Ectodermal cell (in vitro differentiated cells): ENCODE measurements around the gene STK40.

Experiments
- H3K27ac ChIP-seq: 2 replicates; pipeline ENCODE4 v1.7.0; 2013; ENCODE audit warnings: mild to moderate bottlenecking, low read depth, low read length; ENCODE audit not compliant: insufficient read depth, poor library complexity, severe bottlenecking
- H3K27me3 ChIP-seq: 2 replicates; pipeline ENCODE4 v1.7.0; 2013; ENCODE audit warnings: mild to moderate bottlenecking, low read length; ENCODE audit not compliant: insufficient read depth, control insufficient read depth, poor library complexity, severe bottlenecking
- H3K36me3 ChIP-seq: one replicate; pipeline ENCODE4 v1.7.0; 2013; ENCODE audit warnings: low read length; ENCODE audit not compliant: control insufficient read depth, insufficient read depth
- H3K4me1 ChIP-seq: one replicate; pipeline ENCODE4 v1.7.0; 2013; ENCODE audit warnings: low read length; ENCODE audit not compliant: control insufficient read depth, insufficient read depth
- H3K4me3 ChIP-seq: 2 replicates; pipeline ENCODE4 v1.7.0; 2013; ENCODE audit warnings: low read depth, low read length, control low read depth; ENCODE audit not compliant: insufficient read depth
- H3K9me3 ChIP-seq: 2 replicates; pipeline ENCODE4 v1.7.0; 2013; ENCODE audit warnings: mild to moderate bottlenecking, low read length, moderate library complexity; ENCODE audit not compliant: control insufficient read depth
- WGBS, 2 experiments: methylation state at CpG; one replicate each; pipeline ENCODE4 v1.1.7; 2013; ENCODE audit warnings: missing lambda C conversion rate in 2 of 2; 5-methylcytosine and 5-hydroxymethylcytosine counted together

Gene STK40

DNA sequence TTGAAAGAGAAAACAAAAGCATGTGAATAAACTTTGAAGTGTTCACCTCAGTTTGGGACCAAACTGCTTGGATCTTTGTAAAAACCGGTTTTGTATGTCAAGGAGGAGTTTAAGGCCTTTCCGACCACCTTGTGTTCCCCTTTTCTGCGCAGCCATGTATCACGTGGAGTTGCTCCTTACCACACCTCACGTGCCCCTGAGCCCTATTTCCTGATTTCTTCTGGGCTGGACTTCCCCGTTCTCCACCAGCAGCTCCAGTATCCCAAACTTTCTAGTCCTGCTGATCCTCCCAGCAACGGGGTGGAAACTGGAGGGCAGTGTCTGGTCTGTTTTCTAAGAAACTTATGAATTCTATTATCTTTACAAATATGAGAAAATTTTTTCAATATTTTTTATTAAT lies 81.2 kb downstream of the STK40 start:
- Histone ChIP-seq H3K9me3 (no peaks in the 10 kb centered on the region), H3K4me1 (no peaks in the 10 kb centered on the region), H3K36me3 (peaks cover 30% of the 10 kb centered on the region), H3K27me3 (no peaks in the 10 kb centered on the region), H3K27ac (no peak overlapping the region), H3K4me3 (no peak overlapping the region)
- 93 to 95% methylated on average over 6 of the region's 7 CpGs for WGBS, 2 experiments

DNA sequence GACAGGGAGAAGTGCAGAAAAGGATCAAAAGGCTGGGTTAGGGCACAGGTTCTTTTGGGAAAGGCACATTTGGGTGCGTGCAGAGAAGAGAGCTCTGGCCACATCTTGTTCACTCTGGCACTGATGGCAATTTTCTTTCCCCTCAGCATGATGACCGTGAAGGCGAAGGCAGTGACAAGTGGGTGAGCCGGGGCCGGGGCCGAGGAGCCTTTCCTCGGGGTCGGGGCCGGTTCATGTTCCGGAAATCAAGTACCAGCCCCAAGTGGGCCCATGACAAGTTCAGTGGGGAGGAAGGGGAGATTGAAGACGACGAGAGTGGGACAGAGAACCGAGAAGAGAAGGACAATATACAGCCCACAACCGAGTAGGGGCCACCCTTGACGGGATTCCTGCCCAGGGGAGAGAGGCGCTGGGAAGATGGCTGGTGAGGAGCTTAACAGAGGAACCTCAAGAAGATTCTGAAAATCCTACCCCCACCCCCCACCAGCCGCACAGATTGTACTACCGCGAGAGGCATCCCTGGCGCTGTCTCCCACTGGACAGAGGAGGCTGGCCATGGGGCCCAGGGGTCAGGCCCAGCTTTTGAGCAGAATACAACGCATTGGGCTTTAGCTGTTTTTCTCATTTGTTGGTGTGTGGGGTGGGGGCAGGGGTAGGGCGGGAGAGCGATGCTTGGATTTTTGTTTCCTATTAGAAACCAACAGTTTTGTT lies 81.9 kb downstream of the STK40 start:
- H3K36me3 ChIP-seq = peaks cover 32% of the 10 kb centered on the region

DNA sequence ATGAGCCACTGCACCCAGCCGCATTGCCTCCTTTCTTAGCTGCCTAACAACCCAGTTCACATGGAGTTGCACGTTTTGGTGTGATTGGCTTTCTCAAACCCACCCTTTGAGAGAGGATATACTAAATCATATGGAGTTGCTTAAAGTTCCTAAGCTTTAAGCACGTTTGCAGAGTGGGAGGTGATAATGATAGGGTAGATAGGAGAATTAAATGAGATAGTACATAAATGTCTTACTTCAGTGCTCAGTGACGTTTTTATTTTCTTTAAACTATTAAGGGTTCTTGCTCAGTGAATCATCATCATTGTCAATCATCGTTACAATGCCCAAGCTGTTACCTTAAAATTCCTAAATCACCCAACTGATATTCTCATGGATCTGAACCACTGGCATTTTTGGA lies 82.5 kb downstream of the STK40 start:
- no peaks in the 10 kb centered on the region for H3K4me1 ChIP-seq
- peaks cover 35% of the 10 kb centered on the region for H3K36me3 ChIP-seq
- no peak overlapping the region for H3K4me3 ChIP-seq
- H3K27me3 ChIP-seq = no peaks in the 10 kb centered on the region
- 90 to 95% methylated on average over 5 of the region's 5 CpGs for WGBS, 2 experiments
- no peaks in the 10 kb centered on the region for H3K9me3 ChIP-seq
- no peak overlapping the region for H3K27ac ChIP-seq

More for the DNA sequence above, 81.9 kb downstream of the STK40 start:
- Histone ChIP-seq H3K4me3 (no peak overlapping the region), H3K27me3 (no peaks in the 10 kb centered on the region), H3K4me1 (no peaks in the 10 kb centered on the region), H3K9me3 (no peaks in the 10 kb centered on the region), H3K27ac (no peak overlapping the region)
- 95 to 96% methylated on average over 21 to 23 of the region's 23 CpGs for WGBS, 2 experiments

DNA sequence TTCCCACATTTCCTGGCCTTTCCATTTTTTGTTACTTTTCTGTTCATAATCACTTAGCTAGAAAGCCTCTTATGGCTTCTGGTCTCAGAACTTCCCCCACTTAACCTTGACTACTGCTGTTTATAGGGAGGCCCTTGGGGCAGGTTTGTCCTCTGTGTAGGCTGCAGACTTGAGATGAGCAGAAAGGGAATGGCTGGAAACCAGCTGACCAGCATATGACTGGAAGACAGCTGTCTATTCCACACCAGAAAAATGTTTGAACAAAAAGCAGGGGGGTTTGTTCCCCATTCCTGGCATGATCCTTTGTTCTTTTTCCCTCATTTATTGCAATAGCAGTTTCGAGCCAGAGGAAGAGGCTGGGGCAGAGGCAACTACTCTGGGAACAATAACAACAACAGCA lies 84.5 kb downstream of the STK40 start:
- WGBS, 2 experiments = 95 to 100% methylated on average over 1 of the region's 1 CpG
- Histone ChIP-seq H3K9me3 (no peaks in the 10 kb centered on the region), H3K4me1 (no peaks in the 10 kb centered on the region), H3K27ac (no peak overlapping the region), H3K36me3 (peaks cover 35% of the 10 kb centered on the region), H3K4me3 (no peak overlapping the region), H3K27me3 (no peaks in the 10 kb centered on the region)

DNA sequence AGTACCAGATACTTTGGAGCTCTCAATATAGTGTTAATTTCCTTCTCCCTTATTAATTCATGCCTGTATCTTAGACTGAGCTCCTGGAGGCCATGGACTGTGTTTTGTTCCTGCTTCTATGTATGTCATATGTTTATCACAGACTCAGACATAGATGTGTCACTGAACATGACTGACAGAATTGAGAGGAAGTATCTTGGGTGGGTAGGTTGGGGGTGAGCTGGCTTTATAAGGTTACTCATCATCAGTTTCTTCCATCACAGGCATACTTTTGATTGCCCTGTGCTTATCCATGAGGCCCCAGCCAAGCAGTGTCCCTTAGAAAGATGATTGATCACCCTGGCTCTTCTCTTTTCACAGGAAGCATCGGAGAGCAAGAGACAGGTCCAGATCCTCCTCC lies 85.2 kb downstream of the STK40 start:
- H3K9me3 ChIP-seq = no peaks in the 10 kb centered on the region
- H3K27me3 ChIP-seq = no peaks in the 10 kb centered on the region
- 82 to 92% methylated on average over 1 of the region's 1 CpG for WGBS, 2 experiments
- no peak overlapping the region for H3K27ac ChIP-seq
- H3K4me3 ChIP-seq = no peak overlapping the region
- H3K36me3 ChIP-seq = peaks cover 35% of the 10 kb centered on the region
- H3K4me1 ChIP-seq = no peaks in the 10 kb centered on the region

DNA sequence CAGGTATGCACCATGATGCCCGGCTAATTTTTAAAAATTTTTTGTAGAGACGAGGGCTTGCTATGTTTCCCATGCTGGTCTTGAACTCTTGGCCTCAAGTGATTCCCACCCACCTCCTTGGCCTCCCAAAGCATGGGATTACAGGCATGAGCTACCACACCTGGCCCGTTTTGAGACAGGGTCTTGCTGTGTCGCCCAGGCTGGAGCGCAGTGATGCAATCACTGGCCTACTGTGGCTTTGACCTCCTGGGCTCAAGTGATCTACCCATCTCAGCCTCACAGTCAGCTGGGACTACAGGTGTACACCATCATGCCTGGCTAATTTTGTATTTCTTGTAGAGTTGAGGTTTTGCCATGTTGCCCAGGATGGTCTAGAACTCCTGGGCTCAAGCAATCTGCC lies 87.1 kb downstream of the STK40 start:
- H3K36me3 ChIP-seq = peaks cover 34% of the 10 kb centered on the region
- no peaks in the 10 kb centered on the region for H3K4me1 ChIP-seq
- no peaks in the 10 kb centered on the region for H3K27me3 ChIP-seq
- H3K27ac ChIP-seq = no peak overlapping the region
- 93 to 96% methylated on average over 5 of the region's 5 CpGs for WGBS, 2 experiments
- H3K9me3 ChIP-seq = no peaks in the 10 kb centered on the region
- no peak overlapping the region for H3K4me3 ChIP-seq

DNA sequence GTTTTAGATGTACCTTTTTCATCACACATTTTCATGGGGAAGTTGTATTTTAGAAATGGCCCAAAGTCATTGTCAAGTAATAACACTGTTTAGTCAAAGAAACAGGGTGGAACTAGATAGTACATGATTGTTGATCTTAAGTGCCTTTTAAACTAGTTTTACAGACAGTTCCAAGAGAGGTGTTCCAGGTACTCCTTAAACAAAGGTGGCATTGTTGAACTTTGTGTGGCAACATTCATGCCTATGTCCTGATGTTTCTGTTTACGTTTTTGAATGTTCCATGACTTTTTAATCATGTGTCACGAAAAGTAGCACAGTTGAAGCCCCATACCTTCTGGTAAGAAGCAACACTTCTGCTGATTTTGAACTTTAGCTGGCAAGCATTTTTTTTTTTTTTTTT lies 88.7 kb downstream of the STK40 start:
- no peaks in the 10 kb centered on the region for H3K27me3 ChIP-seq
- no peak overlapping the region for H3K27ac ChIP-seq
- no peaks in the 10 kb centered on the region for H3K4me1 ChIP-seq
- H3K9me3 ChIP-seq = no peaks in the 10 kb centered on the region
- H3K4me3 ChIP-seq = no peak overlapping the region
- peaks cover 26% of the 10 kb centered on the region for H3K36me3 ChIP-seq
- WGBS, 2 experiments = 93 to 98% methylated on average over 2 of the region's 2 CpGs

DNA sequence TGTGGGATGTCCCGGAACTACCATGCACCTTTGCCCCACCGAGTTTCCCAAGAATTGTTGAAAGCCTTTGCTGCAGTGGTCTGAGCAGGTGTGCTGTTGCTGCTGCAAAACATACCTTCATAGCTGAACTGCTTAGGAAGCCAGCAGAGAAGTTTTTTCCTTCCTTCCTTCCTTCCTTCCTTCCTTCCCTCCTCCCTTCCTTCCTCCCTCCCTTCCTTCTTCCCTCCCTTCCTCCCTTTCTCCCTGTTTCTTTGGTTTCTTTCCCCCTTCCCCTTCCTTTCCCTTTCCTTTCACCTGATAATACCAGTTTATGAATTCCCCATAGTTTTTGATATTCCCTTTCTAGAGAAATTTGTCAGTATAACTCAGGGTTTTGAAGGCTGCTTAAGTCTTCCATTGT lies 90.3 kb downstream of the STK40 start:
- Histone ChIP-seq H3K4me1 (no peaks in the 10 kb centered on the region), H3K27ac (no peak overlapping the region), H3K27me3 (no peaks in the 10 kb centered on the region), H3K36me3 (peaks cover 28% of the 10 kb centered on the region), H3K9me3 (no peaks in the 10 kb centered on the region), H3K4me3 (no peak overlapping the region)
- WGBS, 2 experiments = 90 to 97% methylated on average over 2 of the region's 2 CpGs
